Tibial artery (tissue), 4 donors: ENCODE results near the gene PTX4.

ENCODE experiments used
- DNase-seq, 2 donors: peaks; one replicate each; pipeline ENCODE4 v3.0.0-alpha.2; 2019
- H3K27ac ChIP-seq, 2 donors: fragments of 200-600 bp; sonication (generic) in 1 of 2; 1 replicate in 1 of 2; 2 replicates in 1 of 2; pipeline ENCODE4 v1.5.1; 2018 to 2019; ENCODE audit warnings: mild to moderate bottlenecking in 1 of 2
- H3K27me3 ChIP-seq, 2 donors: fragments of 200-600 bp; sonication (generic) in 1 of 2; one replicate each; pipeline versions ENCODE4 v1.5.1 to v1.6.0; 2016 to 2019
- H3K36me3 ChIP-seq, 3 donors: fragments of 200-600 bp; sonication (generic) in 2 of 3; one replicate each; pipeline ENCODE4 v1.5.1; 2016 to 2019; ENCODE audit warnings: mild to moderate bottlenecking in 2 of 3
- H3K4me1 ChIP-seq, 4 donors: fragments of 200-600 bp; sonication (generic) in 2 of 4; 1 replicate in 3 of 4; 2 replicates in 1 of 4; pipeline ENCODE4 v1.5.1; 2016 to 2019
- H3K4me3 ChIP-seq, 2 donors: fragments of 200-600 bp; sonication (generic) in 1 of 2; 1 replicate in 1 of 2; 2 replicates in 1 of 2; pipeline ENCODE4 v1.5.1; 2018 to 2019; ENCODE audit warnings: mild to moderate bottlenecking in 2 of 2
- H3K9me3 ChIP-seq, 3 donors: fragments of 200-600 bp; sonication (generic) in 1 of 3; one replicate each; pipeline ENCODE4 v1.5.1; 2016 to 2019
- intact Hi-C: fragments of 100-400 bp; cut with DNase I; formaldehyde crosslinking; loops from one replicate; pipeline ENCODE4 v1.15.0; 2023; ENCODE audit warnings: low total_unique reads
- TF ChIP-seq, protein P1 (sequence below), 2 experiments: fragments of 200-600 bp in 1 of 2; fragments of 450-650 bp in 1 of 2; IDR thresholded peaks; one replicate each; pipeline ENCODE4 v1.5.1; 2017 to 2019; ENCODE audit warnings: antibody characterized with exemption in 2 of 2, mild to moderate bottlenecking in 1 of 2, moderate library complexity in 1 of 2

PTX4 gene

DNA sequence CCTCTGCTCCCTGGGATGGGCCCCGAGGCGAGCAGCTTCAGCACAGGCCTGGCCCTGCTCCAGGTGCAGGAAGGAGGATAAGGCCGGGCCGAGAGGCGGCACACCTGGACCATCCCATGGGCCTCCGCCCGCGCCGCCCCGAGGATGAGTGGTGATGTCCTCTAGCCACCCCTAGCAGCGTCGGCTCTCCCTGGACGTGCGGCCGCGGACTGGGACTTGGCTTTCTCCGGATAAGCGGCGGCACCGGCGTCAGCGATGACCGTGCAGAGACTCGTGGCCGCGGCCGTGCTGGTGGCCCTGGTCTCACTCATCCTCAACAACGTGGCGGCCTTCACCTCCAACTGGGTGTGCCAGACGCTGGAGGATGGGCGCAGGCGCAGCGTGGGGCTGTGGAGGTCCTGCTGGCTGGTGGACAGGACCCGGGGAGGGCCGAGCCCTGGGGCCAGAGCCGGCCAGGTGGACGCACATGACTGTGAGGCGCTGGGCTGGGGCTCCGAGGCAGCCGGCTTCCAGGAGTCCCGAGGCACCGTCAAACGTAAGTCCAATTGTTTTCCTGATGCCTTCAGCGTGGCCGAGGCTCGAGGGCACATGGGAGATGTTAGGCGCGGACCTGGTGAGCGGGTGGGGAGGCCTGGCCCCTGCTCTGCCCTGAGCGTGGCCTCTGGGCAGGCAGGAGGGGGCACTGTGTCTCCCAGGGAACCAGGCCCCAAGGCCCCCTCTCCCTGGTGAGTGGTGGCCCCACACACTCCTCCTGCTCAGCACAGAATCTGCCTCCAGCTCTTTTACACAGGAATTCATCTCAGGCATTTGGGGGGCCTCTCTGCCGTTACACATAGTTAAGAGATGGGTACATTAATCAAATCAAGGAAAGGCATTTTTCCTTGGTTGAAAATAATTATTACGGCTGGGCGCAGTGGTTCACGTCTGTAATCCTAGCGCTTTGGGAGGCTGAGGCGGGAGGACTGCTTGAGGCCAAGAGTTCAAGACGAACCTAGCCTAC, 45.6 kb upstream of the PTX4 start:
- H3K9me3 ChIP-seq: no peaks in the 10 kb centered on the region
- peaks cover 0 to 76% (median 53%) of the 10 kb centered on the region in 4 donors for H3K4me1 ChIP-seq
- TF ChIP-seq, protein P1, sequence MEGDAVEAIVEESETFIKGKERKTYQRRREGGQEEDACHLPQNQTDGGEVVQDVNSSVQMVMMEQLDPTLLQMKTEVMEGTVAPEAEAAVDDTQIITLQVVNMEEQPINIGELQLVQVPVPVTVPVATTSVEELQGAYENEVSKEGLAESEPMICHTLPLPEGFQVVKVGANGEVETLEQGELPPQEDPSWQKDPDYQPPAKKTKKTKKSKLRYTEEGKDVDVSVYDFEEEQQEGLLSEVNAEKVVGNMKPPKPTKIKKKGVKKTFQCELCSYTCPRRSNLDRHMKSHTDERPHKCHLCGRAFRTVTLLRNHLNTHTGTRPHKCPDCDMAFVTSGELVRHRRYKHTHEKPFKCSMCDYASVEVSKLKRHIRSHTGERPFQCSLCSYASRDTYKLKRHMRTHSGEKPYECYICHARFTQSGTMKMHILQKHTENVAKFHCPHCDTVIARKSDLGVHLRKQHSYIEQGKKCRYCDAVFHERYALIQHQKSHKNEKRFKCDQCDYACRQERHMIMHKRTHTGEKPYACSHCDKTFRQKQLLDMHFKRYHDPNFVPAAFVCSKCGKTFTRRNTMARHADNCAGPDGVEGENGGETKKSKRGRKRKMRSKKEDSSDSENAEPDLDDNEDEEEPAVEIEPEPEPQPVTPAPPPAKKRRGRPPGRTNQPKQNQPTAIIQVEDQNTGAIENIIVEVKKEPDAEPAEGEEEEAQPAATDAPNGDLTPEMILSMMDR (IDR thresholded peaks at IDR 0.05): no peak
- intact Hi-C loops: no loop called here
- peaks cover 35 to 42% (median 41%) of the 10 kb centered on the region in 3 donors for H3K36me3 ChIP-seq
- H3K27ac ChIP-seq: peak overlapping the region; percentile 86 to 92
- no peak for DNase-seq
- H3K27me3 ChIP-seq: no peaks in the 10 kb centered on the region
- H3K4me3 ChIP-seq: peak overlapping the region; percentile 67 to 73

DNA sequence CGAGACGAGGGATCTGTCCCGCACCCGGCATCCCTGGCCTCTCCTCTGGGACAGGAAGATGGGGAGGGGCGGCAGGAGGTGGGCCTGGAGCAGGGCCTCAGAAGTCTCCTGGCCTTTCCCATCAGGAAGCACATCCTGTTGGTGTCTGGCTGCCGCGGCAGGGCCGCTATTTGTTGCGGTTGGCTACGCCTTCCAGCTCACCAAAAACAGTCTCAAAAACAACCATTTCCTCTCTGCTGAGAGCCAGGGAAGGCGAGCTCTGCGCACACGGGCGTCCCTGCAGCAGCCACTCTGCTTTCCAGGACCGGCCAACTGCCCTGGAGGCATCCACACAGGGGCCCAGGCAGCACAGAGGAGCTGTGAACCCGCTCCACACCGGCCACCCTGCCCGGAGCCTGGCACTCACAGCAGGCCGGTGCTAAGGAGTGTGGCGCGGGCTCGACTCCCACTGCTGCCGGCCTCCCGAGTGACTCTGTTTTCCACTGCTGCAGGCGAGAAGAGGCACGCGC, 44.8 kb upstream of the PTX4 start, which contains the start of gene TMEM204:
Gene TMEM204, plus strand, starts transcription at position 224 of the 509 bp plus-strand sequence. CDS start 610 bp downstream, outside the sequence.
- TF ChIP-seq, protein P1 (IDR thresholded peaks at IDR 0.05): no peak
- intact Hi-C loops: no loop called here
- DNase-seq: peak; percentile 72 to 90
- no peaks in the 10 kb centered on the region for H3K27me3 ChIP-seq
- peaks cover 29 to 34% (median 32%) of the 10 kb centered on the region in 3 donors for H3K36me3 ChIP-seq
- H3K27ac ChIP-seq: peak within 1 kb of the TSS; percentile 86 to 92
- no peaks in the 10 kb centered on the region for H3K9me3 ChIP-seq
- H3K4me1 ChIP-seq: peaks cover 0 to 76% (median 53%) of the 10 kb centered on the region in 4 donors
- peak within 1 kb of the TSS; percentile 67 to 73 for H3K4me3 ChIP-seq

DNA sequence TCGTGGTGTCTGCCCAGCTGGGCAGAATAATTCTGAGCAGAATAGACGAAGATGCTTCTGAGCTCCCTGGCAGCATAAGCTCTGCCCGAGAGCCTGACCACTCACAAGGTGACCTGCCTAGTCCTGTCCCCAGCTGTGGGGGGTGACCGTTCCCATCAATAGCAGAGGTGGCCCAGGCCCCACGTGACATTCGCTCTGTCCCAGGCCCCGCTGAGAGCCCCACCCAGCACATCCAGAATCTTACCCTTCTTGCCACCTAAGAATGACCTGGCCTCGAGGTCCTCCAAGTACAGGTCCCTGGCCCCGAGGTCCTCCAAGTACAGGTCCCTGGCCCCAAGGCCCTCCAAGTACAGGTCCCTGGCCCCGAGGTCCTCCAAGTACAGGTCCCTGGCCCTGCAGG, 44.0 kb upstream of the PTX4 start:
- intact Hi-C loops: no loop called here
- Histone ChIP-seq H3K36me3 (peaks cover 25 to 27% (median 27%) of the 10 kb centered on the region in 3 donors), H3K27me3 (no peaks in the 10 kb centered on the region), H3K4me1 (peaks cover 0 to 70% (median 49%) of the 10 kb centered on the region in 4 donors), H3K4me3 (peak overlapping the region; percentile 67 to 73), H3K27ac (peak overlapping the region; percentile 86 to 92), H3K9me3 (no peaks in the 10 kb centered on the region)
- TF ChIP-seq, protein P1 (IDR thresholded peaks at IDR 0.05): no peak
- DNase-seq: no peak

DNA sequence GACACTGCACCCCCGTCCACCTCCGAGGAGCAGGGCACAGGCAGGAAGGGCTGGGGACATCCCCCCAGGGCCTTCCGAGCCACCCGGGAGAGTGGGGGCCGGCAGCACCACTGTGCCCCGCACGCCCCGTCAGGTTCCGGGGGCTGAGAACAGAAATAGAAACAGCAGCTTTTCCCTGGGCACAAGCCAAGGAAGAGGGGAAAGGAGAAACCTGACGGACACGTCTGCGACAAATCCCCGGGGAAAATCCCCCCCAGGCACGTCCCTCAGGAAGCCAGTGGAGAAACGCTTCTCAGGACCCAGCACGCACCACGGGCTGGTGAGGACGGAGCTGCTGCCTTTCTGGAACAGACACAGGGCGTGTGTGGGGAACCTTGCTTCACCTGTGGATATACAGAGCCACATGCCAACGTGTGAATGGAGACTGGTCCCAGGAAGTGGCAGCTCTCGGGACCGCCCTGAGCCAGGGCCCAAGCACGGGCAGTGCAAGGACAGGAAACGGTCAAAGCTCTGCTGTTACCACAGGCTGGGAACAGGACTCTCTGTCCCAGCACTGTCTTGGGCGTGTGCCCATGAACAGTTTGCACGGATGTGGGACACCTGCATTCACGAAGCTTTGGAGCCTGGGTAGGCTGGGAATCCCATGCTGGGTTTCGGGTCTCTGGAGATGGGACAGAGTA, 43.5 kb upstream of the PTX4 start:
- Histone ChIP-seq H3K36me3 (peaks cover 20 to 22% (median 21%) of the 10 kb centered on the region in 3 donors), H3K27ac (peak overlapping the region; percentile 86 to 92), H3K27me3 (no peaks in the 10 kb centered on the region), H3K4me3 (peak overlapping the region; percentile 67 to 73), H3K9me3 (no peaks in the 10 kb centered on the region), H3K4me1 (peaks cover 0 to 65% (median 49%) of the 10 kb centered on the region in 4 donors)
- intact Hi-C loops: no loop called here
- TF ChIP-seq, protein P1 (IDR thresholded peaks at IDR 0.05): no peak
- DNase-seq: peak; percentile 81 to 92

DNA sequence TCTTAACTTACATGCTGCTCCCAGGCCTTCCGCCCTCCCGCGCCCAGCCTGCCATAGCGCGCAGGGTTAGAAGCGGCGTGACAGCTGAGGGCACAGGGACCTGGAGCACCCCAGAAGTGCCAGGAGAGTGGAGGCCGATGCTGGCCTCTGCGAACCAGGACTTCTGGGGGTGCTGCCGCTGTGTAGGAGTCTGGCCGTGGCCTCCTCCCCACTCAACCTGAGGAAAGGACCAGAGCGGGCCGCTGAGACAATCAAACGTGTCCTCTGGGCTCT, 42.8 kb upstream of the PTX4 start:
- H3K27ac ChIP-seq: peak overlapping the region; percentile 86 to 92
- H3K9me3 ChIP-seq: no peaks in the 10 kb centered on the region
- intact Hi-C loops: no loop called here
- TF ChIP-seq, protein P1 (IDR thresholded peaks at IDR 0.05): no peak
- H3K4me1 ChIP-seq: peaks cover 0 to 60% (median 45%) of the 10 kb centered on the region in 4 donors
- no peak for DNase-seq
- no peaks in the 10 kb centered on the region for H3K27me3 ChIP-seq
- H3K4me3 ChIP-seq: no peak overlapping the region
- H3K36me3 ChIP-seq: peaks cover 13 to 15% (median 15%) of the 10 kb centered on the region in 3 donors
